ENCODE measurements around the gene MAP4K1.

DNA sequence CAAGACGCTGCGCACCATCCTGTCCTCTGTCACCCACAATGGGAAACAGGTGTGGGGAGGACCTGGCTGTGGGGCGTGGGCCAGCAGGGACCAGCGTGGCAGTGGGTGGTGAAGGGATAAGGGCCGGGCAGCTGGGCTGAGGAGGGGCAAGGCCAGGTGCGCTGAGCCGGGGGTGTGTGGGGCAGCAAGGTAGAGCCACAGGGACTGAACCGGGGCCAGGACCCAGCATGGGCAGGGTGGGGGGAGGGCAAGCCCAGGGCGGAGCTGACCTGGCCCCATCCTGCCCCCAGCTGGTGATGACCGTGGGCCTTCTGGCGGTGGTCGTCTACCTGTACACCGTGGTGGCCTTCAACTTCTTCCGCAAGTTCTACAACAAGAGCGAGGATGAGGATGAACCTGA is 37.7 kb downstream of the MAP4K1 start:
- TF ChIP-seq, protein P1, sequence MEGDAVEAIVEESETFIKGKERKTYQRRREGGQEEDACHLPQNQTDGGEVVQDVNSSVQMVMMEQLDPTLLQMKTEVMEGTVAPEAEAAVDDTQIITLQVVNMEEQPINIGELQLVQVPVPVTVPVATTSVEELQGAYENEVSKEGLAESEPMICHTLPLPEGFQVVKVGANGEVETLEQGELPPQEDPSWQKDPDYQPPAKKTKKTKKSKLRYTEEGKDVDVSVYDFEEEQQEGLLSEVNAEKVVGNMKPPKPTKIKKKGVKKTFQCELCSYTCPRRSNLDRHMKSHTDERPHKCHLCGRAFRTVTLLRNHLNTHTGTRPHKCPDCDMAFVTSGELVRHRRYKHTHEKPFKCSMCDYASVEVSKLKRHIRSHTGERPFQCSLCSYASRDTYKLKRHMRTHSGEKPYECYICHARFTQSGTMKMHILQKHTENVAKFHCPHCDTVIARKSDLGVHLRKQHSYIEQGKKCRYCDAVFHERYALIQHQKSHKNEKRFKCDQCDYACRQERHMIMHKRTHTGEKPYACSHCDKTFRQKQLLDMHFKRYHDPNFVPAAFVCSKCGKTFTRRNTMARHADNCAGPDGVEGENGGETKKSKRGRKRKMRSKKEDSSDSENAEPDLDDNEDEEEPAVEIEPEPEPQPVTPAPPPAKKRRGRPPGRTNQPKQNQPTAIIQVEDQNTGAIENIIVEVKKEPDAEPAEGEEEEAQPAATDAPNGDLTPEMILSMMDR (conservative IDR thresholded peaks at IDR 0.05; ENCODE audit: low read depth, low read length): no peak
- no peak for TF ChIP-seq EZH2 (IDR thresholded peaks at IDR 0.05; ENCODE audit: low read length, unreplicated experiment)
- no peak for TF ChIP-seq EZH2phosphoT487 (IDR thresholded peaks at IDR 0.05; ENCODE audit: borderline replicate concordance, low read length)

Measured in PC-3 (cell line).